Measurements from ENCODE around the gene LAG3. TPM values are rescaled to one million over a fixed set of nuclear protein-coding genes. Genes with fewer than 3 reads are reported as not detected.

LAG3 gene
- total and polyA plus RNA-seq, 4 donors = 0.82 to 1.7 (median 1.4) TPM

GRCh38 chr12:6774499-6775062 is 2.3 kb downstream of the LAG3 start:
- peaks cover 0 to 2% (median 0%) of the 10 kb centered on the region in 4 donors for H3K9me3 ChIP-seq (ENCODE audit: control insufficient read depth in 4 of 4, insufficient read depth in 3 of 4, low read length in 3 of 4)
- ATAC-seq (ENCODE audit: insufficient read depth, low FRiP score) (no peak), DNase-seq (peak in 1 of 3 donors; percentile 67)
- TF ChIP-seq CTCF (IDR thresholded peaks at IDR 0.05; ENCODE audit: control extremely low read depth, extremely low read depth) = no peak
- H3K4me1 ChIP-seq (ENCODE audit: control insufficient read depth in 5 of 5, insufficient read depth in 5 of 5, low read length in 5 of 5) = peaks cover 0 to 36% (median 7%) of the 10 kb centered on the region in 5 donors
- H3K4me3 ChIP-seq = no peak overlapping the region
- peak overlapping the region in 1 of 2 donors; percentile 33 for H3K27ac ChIP-seq (ENCODE audit: low read depth in 1 of 2, low read length in 1 of 2)
- peaks cover 0 to 2% (median 0%) of the 10 kb centered on the region in 3 donors for H3K27me3 ChIP-seq (ENCODE audit: control insufficient read depth in 3 of 3, insufficient read depth in 3 of 3, low read length in 2 of 3)
- no peak overlapping the region for H3K9ac ChIP-seq (ENCODE audit: insufficient read depth in 1 of 2, low read length in 2 of 2)
- H3K36me3 ChIP-seq (ENCODE audit: control insufficient read depth in 4 of 4, insufficient read depth in 4 of 4, low read length in 4 of 4) = peaks cover 0 to 22% (median 12%) of the 10 kb centered on the region in 4 donors
- WGBS, 2 donors = 74 to 79% methylated on average over 15 of the region's 15 CpGs

DNA sequence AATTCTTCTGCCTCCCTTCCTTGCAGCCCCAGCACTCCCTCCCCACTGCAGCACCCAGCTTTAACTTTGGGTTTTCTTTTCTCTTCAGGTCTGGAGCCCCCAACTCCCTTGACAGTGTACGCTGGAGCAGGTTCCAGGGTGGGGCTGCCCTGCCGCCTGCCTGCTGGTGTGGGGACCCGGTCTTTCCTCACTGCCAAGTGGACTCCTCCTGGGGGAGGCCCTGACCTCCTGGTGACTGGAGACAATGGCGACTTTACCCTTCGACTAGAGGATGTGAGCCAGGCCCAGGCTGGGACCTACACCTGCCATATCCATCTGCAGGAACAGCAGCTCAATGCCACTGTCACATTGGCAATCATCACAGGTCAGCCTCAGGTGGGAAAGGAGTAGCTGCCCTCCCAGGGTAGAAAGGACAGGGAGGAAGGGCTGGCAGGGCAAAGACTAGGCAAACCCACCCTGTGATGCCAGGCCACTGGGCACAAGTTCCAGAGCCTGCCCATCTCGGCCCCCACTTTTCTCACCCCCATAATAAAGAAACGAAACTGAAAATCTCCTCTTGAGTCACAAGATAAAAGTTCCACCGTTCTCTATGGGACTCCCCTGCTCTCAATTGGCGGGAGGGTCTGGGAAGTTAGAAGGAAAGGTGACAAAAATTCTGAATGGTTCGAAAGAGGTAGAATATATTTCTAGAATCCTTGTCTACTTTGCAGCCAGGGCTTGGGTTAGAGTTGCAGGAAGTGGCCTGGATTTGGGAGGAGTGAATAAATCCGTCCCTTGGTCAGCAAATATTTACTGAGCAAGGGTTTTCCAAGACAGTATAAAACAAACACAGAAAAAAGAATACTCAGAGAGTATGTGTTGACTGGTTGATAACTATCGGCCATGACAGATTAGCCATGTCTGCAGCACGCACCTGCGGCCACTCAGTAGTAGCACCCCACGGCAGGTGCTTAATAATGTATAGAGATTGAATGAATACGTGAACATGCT is 3.2 kb downstream of the LAG3 start:
- Histone ChIP-seq H3K4me1 (ENCODE audit: control insufficient read depth in 5 of 5, insufficient read depth in 5 of 5, low read length in 5 of 5) (peaks cover 0 to 32% (median 6%) of the 10 kb centered on the region in 5 donors), H3K36me3 (ENCODE audit: control insufficient read depth in 4 of 4, insufficient read depth in 4 of 4, low read length in 4 of 4) (peaks cover 0 to 15% (median 7%) of the 10 kb centered on the region in 4 donors), H3K9me3 (ENCODE audit: control insufficient read depth in 4 of 4, insufficient read depth in 3 of 4, low read length in 3 of 4) (peaks cover 0 to 2% (median 0%) of the 10 kb centered on the region in 4 donors), H3K27ac (ENCODE audit: low read depth in 1 of 2, low read length in 1 of 2) (peak overlapping the region in 1 of 2 donors; percentile 33), H3K4me3 (no peak overlapping the region), H3K9ac (ENCODE audit: insufficient read depth in 1 of 2, low read length in 2 of 2) (no peak overlapping the region), H3K27me3 (ENCODE audit: control insufficient read depth in 3 of 3, insufficient read depth in 3 of 3, low read length in 2 of 3) (peaks cover 0 to 2% (median 0%) of the 10 kb centered on the region in 3 donors)
- TF ChIP-seq CTCF (IDR thresholded peaks at IDR 0.05; ENCODE audit: control extremely low read depth, extremely low read depth) = no peak
- ATAC-seq (ENCODE audit: insufficient read depth, low FRiP score) (no peak), DNase-seq (no peak)
- WGBS, 2 donors = 81 to 92% methylated on average over 16 of the region's 16 CpGs

DNA sequence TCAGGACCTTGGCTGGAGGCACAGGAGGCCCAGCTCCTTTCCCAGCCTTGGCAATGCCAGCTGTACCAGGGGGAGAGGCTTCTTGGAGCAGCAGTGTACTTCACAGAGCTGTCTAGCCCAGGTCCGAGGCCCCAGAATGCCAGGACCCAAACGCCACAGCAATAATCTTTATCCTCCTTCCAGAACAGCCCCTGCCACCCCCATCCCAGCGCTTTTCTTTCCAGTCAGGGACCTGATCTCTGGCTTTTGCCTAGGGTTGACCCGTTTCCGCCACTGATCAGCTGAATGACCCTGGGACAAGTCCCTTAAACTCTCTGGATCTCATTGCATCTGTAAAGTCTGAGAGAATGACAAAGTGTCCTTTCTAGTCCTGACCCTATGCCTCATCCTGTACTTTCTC is 5.1 kb downstream of the LAG3 start:
- TF ChIP-seq CTCF (IDR thresholded peaks at IDR 0.05; ENCODE audit: control extremely low read depth, extremely low read depth) = no peak
- 96 to 99% methylated on average over 5 of the region's 5 CpGs for WGBS, 2 donors
- Histone ChIP-seq H3K27ac (ENCODE audit: low read depth in 1 of 2, low read length in 1 of 2) (no peak overlapping the region), H3K36me3 (ENCODE audit: control insufficient read depth in 4 of 4, insufficient read depth in 4 of 4, low read length in 4 of 4) (peaks cover 0 to 2% (median 0%) of the 10 kb centered on the region in 4 donors), H3K27me3 (ENCODE audit: control insufficient read depth in 3 of 3, insufficient read depth in 3 of 3, low read length in 2 of 3) (peaks cover 0 to 2% (median 0%) of the 10 kb centered on the region in 3 donors), H3K9me3 (ENCODE audit: control insufficient read depth in 4 of 4, insufficient read depth in 3 of 4, low read length in 3 of 4) (peaks cover 0 to 2% (median 0%) of the 10 kb centered on the region in 4 donors), H3K9ac (ENCODE audit: insufficient read depth in 1 of 2, low read length in 2 of 2) (no peak overlapping the region), H3K4me3 (no peak overlapping the region), H3K4me1 (ENCODE audit: control insufficient read depth in 5 of 5, insufficient read depth in 5 of 5, low read length in 5 of 5) (peaks cover 0 to 25% (median 6%) of the 10 kb centered on the region in 5 donors)
- DNase-seq (no peak), ATAC-seq (ENCODE audit: insufficient read depth, low FRiP score) (no peak)
